Measurements from ENCODE around the gene NXPH3.

GRCh38 chr17:49585422-49586027 lies 9.9 kb downstream of the NXPH3 start:
- no peak for TF ChIP-seq MYC (IDR thresholded peaks at IDR 0.05; ENCODE audit: low read depth, low read length)
- TF ChIP-seq CTCF (IDR thresholded peaks at IDR 0.05; ENCODE audit: low read depth, low read length), result no peak
- TF ChIP-seq POLR2A (IDR thresholded peaks at IDR 0.05; ENCODE audit: extremely low read depth, insufficient read length), result no peak
- TF ChIP-seq MAX (IDR thresholded peaks at IDR 0.05; ENCODE audit: low read depth, low read length), result no peak
